ENCODE results near the gene AICDA. TPM values are rescaled to one million over a fixed set of nuclear protein-coding genes. Genes with fewer than 3 reads are reported as not detected.
A peak's percentile ranks its signal among the peaks of the same experiment; 100 is the strongest.

The AICDA gene
- polyA plus RNA-seq, 3 donors = 0.13 to 0.15 TPM; not detected in 1

DNA sequence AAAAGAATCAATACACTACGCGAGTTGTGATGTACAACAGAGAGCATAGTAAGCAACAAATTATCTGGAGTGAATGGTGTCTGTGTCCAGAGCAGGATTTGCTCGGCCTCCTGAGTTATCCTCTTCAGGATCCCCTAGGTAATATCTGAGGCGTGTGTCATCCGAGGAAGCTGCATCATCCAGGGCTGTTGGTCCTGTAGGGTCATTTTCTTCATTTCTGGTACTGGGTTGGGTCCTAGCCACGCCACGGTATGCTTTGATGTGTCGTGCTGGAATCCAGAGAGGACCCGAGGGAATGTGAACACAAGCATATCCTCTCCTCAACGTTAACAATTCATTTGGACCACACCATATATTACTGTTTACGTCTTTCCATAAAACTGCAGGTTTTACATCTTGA is 53.0 kb downstream of the AICDA start:
- Histone ChIP-seq H4K20me1 (ENCODE audit: insufficient read depth, low read length) (no peaks in the 10 kb centered on the region), H3K9ac (ENCODE audit: insufficient read depth, low read length, poor library complexity, severe bottlenecking) (no peak overlapping the region), H3K36me3 (replicated peaks in 1 of 2; ENCODE audit: control insufficient read depth in 1 of 2, insufficient read depth in 2 of 2, low read length in 2 of 2) (no peaks in the 10 kb centered on the region), H3K27ac (ENCODE audit: low read depth in 1 of 2, low read length in 2 of 2) (no peak overlapping the region), H3K4me2 (replicated peaks; ENCODE audit: extremely low read depth, low read length, poor library complexity, severe bottlenecking) (no peak overlapping the region), H3K27me3 (ENCODE audit: control insufficient read depth in 2 of 2, insufficient read depth in 2 of 2, low read length in 2 of 2) (no peaks in the 10 kb centered on the region), H3K79me2 (ENCODE audit: insufficient read depth, low read length) (no peaks in the 10 kb centered on the region), H3K4me1 (ENCODE audit: control insufficient read depth in 1 of 2, insufficient read depth in 2 of 2, low read length in 2 of 2) (peaks cover 6 to 16% of the 10 kb centered on the region in 2 donors), H2AFZ (ENCODE audit: insufficient read depth, low read depth, low read length, poor library complexity, severe bottlenecking) (no peak overlapping the region), H3K4me3 (replicated peaks in 1 of 3; ENCODE audit: low read depth in 2 of 3, low read length in 3 of 3) (no peak overlapping the region), H3K9me3 (replicated peaks in 1 of 2; ENCODE audit: control insufficient read depth in 1 of 2, insufficient read depth in 1 of 2, low read length in 2 of 2) (peaks cover 6 to 7% of the 10 kb centered on the region in 2 donors)
- Mint-ChIP-seq H3K4me1 (peaks cover 14% of the 10 kb centered on the region), H3K27me3 (ENCODE audit: low read depth in 3 of 3) (peaks cover 0 to 1% (median 0%) of the 10 kb centered on the region in 3 donors), H3K9me3 (peaks cover 4 to 10% (median 7%) of the 10 kb centered on the region in 7 donors), H3K4me3 (no peak overlapping the region), H3K27ac (peak overlapping the region in 1 of 7 donors; percentile 62), H3K36me3 (no peaks in the 10 kb centered on the region)
- intact Hi-C loops (cut with micrococcal nuclease) = no loop called here
- no peak for DNase-seq
- WGBS (ENCODE audit: insufficient coverage) = 96% methylated on average over 9 of the region's 11 CpGs
- TF ChIP-seq, protein P1, sequence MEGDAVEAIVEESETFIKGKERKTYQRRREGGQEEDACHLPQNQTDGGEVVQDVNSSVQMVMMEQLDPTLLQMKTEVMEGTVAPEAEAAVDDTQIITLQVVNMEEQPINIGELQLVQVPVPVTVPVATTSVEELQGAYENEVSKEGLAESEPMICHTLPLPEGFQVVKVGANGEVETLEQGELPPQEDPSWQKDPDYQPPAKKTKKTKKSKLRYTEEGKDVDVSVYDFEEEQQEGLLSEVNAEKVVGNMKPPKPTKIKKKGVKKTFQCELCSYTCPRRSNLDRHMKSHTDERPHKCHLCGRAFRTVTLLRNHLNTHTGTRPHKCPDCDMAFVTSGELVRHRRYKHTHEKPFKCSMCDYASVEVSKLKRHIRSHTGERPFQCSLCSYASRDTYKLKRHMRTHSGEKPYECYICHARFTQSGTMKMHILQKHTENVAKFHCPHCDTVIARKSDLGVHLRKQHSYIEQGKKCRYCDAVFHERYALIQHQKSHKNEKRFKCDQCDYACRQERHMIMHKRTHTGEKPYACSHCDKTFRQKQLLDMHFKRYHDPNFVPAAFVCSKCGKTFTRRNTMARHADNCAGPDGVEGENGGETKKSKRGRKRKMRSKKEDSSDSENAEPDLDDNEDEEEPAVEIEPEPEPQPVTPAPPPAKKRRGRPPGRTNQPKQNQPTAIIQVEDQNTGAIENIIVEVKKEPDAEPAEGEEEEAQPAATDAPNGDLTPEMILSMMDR (IDR thresholded peaks at IDR 0.05) = no peak

DNA sequence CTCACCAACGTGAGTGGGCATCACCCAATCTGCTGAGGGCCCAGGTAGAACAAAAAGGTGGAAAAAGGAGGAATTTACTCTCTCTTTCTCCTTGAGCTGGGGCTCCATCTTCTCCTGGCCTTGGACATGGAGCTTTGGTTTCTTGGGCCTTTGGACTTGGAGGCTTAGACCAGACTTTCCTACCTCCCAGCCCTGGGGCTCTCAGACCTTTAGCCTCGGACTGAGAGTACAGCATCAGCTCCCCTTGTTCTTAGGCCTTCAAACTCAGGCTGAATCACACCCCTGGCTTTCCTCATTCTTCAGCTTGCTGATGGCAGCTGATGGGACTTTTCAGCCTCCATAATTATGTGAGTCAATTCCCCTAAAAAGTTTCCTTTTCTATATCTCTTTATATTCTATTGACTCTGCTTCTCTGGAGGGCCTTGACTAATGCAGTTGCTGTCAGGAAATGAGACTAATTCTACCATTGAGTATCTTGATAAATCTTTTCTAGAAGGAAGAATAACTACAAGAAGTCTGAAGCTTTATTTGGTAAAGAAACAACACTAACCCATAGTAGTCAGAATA is 56.0 kb downstream of the AICDA start:
- DNase-seq = peak in 1 of 3 donors; percentile 28
- peaks cover 4% of the 10 kb centered on the region for H3K4me1 Mint-ChIP-seq
- Histone ChIP-seq H3K9me3 (replicated peaks in 1 of 2; ENCODE audit: control insufficient read depth in 1 of 2, insufficient read depth in 1 of 2, low read length in 2 of 2) (no peaks in the 10 kb centered on the region), H2AFZ (ENCODE audit: insufficient read depth, low read depth, low read length, poor library complexity, severe bottlenecking) (no peak overlapping the region), H3K36me3 (replicated peaks in 1 of 2; ENCODE audit: control insufficient read depth in 1 of 2, insufficient read depth in 2 of 2, low read length in 2 of 2) (no peaks in the 10 kb centered on the region), H4K20me1 (ENCODE audit: insufficient read depth, low read length) (no peaks in the 10 kb centered on the region), H3K4me1 (ENCODE audit: control insufficient read depth in 1 of 2, insufficient read depth in 2 of 2, low read length in 2 of 2) (peaks cover 0 to 6% of the 10 kb centered on the region in 2 donors), H3K27ac (ENCODE audit: low read depth in 1 of 2, low read length in 2 of 2) (no peak overlapping the region), H3K9ac (ENCODE audit: insufficient read depth, low read length, poor library complexity, severe bottlenecking) (no peak overlapping the region), H3K4me3 (replicated peaks in 1 of 3; ENCODE audit: low read depth in 2 of 3, low read length in 3 of 3) (no peak overlapping the region), H3K79me2 (ENCODE audit: insufficient read depth, low read length) (no peaks in the 10 kb centered on the region), H3K27me3 (ENCODE audit: control insufficient read depth in 2 of 2, insufficient read depth in 2 of 2, low read length in 2 of 2) (no peaks in the 10 kb centered on the region), H3K4me2 (replicated peaks; ENCODE audit: extremely low read depth, low read length, poor library complexity, severe bottlenecking) (no peak overlapping the region)
- peak overlapping the region in 1 of 7 donors; percentile 19 for H3K27ac Mint-ChIP-seq
- no peaks in the 10 kb centered on the region for H3K9me3 Mint-ChIP-seq
- intact Hi-C loops (cut with micrococcal nuclease) = no loop called here
- H3K27me3 Mint-ChIP-seq (ENCODE audit: low read depth in 3 of 3) = peaks cover 0 to 2% (median 1%) of the 10 kb centered on the region in 3 donors
- TF ChIP-seq, protein P1 (IDR thresholded peaks at IDR 0.05) = no peak
- no CpG with 5 or more reads among the region's 2 CpGs for WGBS (ENCODE audit: insufficient coverage)
- no peak overlapping the region for H3K4me3 Mint-ChIP-seq
- no peaks in the 10 kb centered on the region for H3K36me3 Mint-ChIP-seq

Data from CD14-positive monocyte (primary cell).